Neural progenitor cell (in vitro differentiated cells): ENCODE measurements around the gene PHLPP1. TPM values are rescaled to one million over a fixed set of nuclear protein-coding genes. Genes with fewer than 3 reads are reported as not detected.

Experiments used
- DNase-seq: peaks from one replicate; pipeline ENCODE4 v3.0.0-alpha.2; 2016; ENCODE audit warnings: low spot score
- H2AFZ ChIP-seq: fragments of 200-600 bp; sonication (generic); replicated peaks from 2 replicates; pipeline ENCODE4 v1.6.1; 2016; ENCODE audit warnings: antibody characterized with exemption
- H3F3A ChIP-seq: fragments of 200-600 bp; sonication (generic); 2 replicates; pipeline ENCODE4 v1.6.1; 2016; ENCODE audit warnings: antibody characterized with exemption, low read depth
- H3K27ac ChIP-seq: fragments of 200-600 bp; sonication (generic); 2 replicates; pipeline ENCODE4 v1.5.1; 2016; ENCODE audit warnings: mild to moderate bottlenecking
- H3K27me3 ChIP-seq: fragments of 200-600 bp; sonication (generic); 2 replicates; pipeline ENCODE4 v1.6.1; 2016; ENCODE audit warnings: mild to moderate bottlenecking, moderate library complexity
- H3K36me3 ChIP-seq: fragments of 200-600 bp; sonication (generic); 2 replicates; pipeline ENCODE4 v1.5.1; 2016
- H3K4me1 ChIP-seq: fragments of 200-600 bp; sonication (generic); 2 replicates; pipeline ENCODE4 v1.6.1; 2016; ENCODE audit warnings: mixed run types
- H3K4me2 ChIP-seq: fragments of 200-600 bp; sonication (generic); 2 replicates; pipeline ENCODE4 v1.6.1; 2016
- H3K4me3 ChIP-seq: fragments of 200-600 bp; sonication (generic); 2 replicates; pipeline ENCODE4 v1.5.1; 2016
- H3K79me2 ChIP-seq: fragments of 200-600 bp; sonication (generic); 2 replicates; pipeline ENCODE4 v1.6.1; 2016; ENCODE audit warnings: low read depth
- H3K9ac ChIP-seq: fragments of 200-600 bp; sonication (generic); 2 replicates; pipeline ENCODE4 v1.6.1; 2016
- H3K9me3 ChIP-seq: fragments of 200-600 bp; sonication (generic); 2 replicates; pipeline ENCODE4 v1.5.1; 2016; ENCODE audit warnings: low read depth
- H4K20me1 ChIP-seq: fragments of 200-600 bp; sonication (generic); 2 replicates; pipeline ENCODE4 v1.6.1; 2016; ENCODE audit warnings: low read depth
- H3K27ac Mint-ChIP-seq: 3 replicates; pipeline ENCODE4 v1.8.0; 2021; ENCODE audit warnings: mixed read lengths
- H3K27me3 Mint-ChIP-seq: 2 replicates; pipeline ENCODE4 v1.8.0; 2022; ENCODE audit warnings: low read depth, mild to moderate bottlenecking, inconsistent platforms, moderate library complexity, mixed read lengths; ENCODE audit not compliant: insufficient read depth
- H3K36me3 Mint-ChIP-seq: 3 replicates; pipeline ENCODE4 v1.8.0; 2021; ENCODE audit warnings: mixed read lengths
- H3K4me1 Mint-ChIP-seq: 3 replicates; pipeline ENCODE4 v1.8.0; 2021; ENCODE audit warnings: mixed read lengths
- H3K4me3 Mint-ChIP-seq: 3 replicates; pipeline ENCODE4 v1.8.0; 2021; ENCODE audit warnings: mild to moderate bottlenecking, moderate library complexity, mixed read lengths
- H3K9me3 Mint-ChIP-seq: 3 replicates; pipeline ENCODE4 v1.8.0; 2020; ENCODE audit warnings: mixed read lengths
- EZH2 ChIP-seq: fragments of 200-600 bp; sonication (generic); IDR thresholded peaks from 2 replicates; pipeline ENCODE4 v1.6.1; 2017; ENCODE audit warnings: antibody characterized with exemption, mild to moderate bottlenecking, moderate library complexity
- EZH2phosphoT487 ChIP-seq: fragments of 200-600 bp; sonication (generic); IDR thresholded peaks from 2 replicates; pipeline ENCODE4 v1.6.1; 2017; ENCODE audit warnings: antibody characterized with exemption
- total RNA-seq: library from RNA; depleted of rRNA; stranded (reverse); fragments of >200 nt; gene quantifications from 2 replicates; pipeline ENCODE4 v1.2.3, GENCODE V29; 2015; ENCODE audit warnings: low replicate concordance
- TF ChIP-seq, protein P1 (sequence below): fragments of 200-600 bp; sonication (generic); IDR thresholded peaks from 2 replicates; pipeline ENCODE4 v1.5.1; 2017; ENCODE audit warnings: antibody characterized with exemption, mild to moderate bottlenecking

PHLPP1 gene
- total RNA-seq, 1 donor from 2014 or later: 20.8 TPM

DNA sequence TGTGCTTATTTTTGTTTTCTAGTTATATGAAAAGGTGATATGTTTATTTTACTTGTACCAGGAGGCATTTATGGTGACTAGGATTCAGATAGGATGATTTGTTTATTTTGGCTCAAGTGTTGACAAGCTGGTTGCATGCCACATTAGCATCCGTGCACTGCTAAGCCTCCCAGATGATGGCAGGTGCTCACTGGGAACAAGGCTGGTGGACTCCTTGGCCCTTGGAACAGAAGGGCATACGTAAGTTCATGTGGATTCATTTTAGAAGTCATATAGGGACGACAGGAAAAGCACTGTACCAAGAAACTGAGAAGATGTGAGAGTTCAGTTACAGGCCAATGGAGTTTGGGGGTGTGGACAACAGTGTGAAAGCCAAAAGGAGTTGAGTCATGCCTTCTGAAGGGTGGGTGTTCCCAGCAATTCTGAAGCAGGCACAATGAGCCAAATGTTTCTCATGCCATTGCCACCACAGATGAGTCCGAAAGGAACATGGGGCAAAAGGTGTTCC lies 166.2 kb downstream of the PHLPP1 start:
- Histone ChIP-seq H3F3A (peaks cover 21% of the 10 kb centered on the region), H3K9ac (no peak overlapping the region), H3K9me3 (no peaks in the 10 kb centered on the region), H3K27me3 (no peaks in the 10 kb centered on the region), H3K79me2 (peaks cover 42% of the 10 kb centered on the region), H2AFZ (no peak overlapping the region), H3K4me3 (no peak overlapping the region), H4K20me1 (peaks cover 12% of the 10 kb centered on the region), H3K27ac (no peak overlapping the region), H3K4me2 (no peak overlapping the region), H3K4me1 (peaks cover 33% of the 10 kb centered on the region), H3K36me3 (no peaks in the 10 kb centered on the region)
- H3K27me3 Mint-ChIP-seq: no peaks in the 10 kb centered on the region
- peaks cover 2% of the 10 kb centered on the region for H3K9me3 Mint-ChIP-seq
- no peak overlapping the region for H3K27ac Mint-ChIP-seq
- TF ChIP-seq EZH2 (no peak), EZH2phosphoT487 (no peak)
- TF ChIP-seq, protein P1, sequence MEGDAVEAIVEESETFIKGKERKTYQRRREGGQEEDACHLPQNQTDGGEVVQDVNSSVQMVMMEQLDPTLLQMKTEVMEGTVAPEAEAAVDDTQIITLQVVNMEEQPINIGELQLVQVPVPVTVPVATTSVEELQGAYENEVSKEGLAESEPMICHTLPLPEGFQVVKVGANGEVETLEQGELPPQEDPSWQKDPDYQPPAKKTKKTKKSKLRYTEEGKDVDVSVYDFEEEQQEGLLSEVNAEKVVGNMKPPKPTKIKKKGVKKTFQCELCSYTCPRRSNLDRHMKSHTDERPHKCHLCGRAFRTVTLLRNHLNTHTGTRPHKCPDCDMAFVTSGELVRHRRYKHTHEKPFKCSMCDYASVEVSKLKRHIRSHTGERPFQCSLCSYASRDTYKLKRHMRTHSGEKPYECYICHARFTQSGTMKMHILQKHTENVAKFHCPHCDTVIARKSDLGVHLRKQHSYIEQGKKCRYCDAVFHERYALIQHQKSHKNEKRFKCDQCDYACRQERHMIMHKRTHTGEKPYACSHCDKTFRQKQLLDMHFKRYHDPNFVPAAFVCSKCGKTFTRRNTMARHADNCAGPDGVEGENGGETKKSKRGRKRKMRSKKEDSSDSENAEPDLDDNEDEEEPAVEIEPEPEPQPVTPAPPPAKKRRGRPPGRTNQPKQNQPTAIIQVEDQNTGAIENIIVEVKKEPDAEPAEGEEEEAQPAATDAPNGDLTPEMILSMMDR: no peak
- peaks cover 10% of the 10 kb centered on the region for H3K36me3 Mint-ChIP-seq
- no peak for DNase-seq
- H3K4me3 Mint-ChIP-seq: no peak overlapping the region
- peaks cover 20% of the 10 kb centered on the region for H3K4me1 Mint-ChIP-seq

DNA sequence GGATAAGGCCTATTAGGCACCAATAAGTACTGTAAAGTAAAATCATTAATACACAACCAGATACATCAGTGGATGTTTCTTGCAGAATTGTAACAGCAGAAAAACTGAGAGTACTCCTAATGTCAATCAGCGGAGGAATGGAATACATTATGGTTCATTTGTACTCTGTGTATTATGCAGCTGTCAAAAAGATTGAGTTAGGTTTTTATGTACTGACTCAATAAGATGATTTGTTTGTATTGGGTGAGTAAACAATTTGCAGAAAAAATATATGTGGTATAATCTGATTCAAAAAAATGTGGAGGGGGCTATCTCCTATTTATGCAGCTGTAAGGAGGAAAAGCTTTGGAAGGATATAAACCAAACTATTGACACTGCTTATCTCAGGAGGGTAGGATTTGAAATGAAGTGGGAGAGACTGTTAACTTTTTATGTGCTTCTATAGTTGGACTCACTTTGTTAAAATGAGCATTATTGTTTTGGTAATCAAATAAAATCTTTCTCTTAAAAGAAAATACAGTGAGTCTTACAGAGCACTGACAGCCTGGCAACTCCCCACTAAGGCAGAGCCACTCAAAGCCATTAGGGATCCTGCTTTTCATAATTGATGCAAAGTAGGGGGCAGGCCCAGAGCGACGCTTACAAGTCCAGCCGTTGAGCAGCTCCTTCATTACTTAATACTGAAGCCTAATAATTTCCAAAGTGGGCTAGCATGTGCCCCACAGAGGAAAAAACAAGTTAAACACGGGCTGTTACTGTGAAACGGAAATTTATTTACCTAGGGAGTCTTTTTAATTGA lies 168.8 kb downstream of the PHLPP1 start:
- H3K4me3 Mint-ChIP-seq: no peak overlapping the region
- Histone ChIP-seq H3K9ac (no peak overlapping the region), H3K4me1 (peaks cover 12% of the 10 kb centered on the region)

DNA sequence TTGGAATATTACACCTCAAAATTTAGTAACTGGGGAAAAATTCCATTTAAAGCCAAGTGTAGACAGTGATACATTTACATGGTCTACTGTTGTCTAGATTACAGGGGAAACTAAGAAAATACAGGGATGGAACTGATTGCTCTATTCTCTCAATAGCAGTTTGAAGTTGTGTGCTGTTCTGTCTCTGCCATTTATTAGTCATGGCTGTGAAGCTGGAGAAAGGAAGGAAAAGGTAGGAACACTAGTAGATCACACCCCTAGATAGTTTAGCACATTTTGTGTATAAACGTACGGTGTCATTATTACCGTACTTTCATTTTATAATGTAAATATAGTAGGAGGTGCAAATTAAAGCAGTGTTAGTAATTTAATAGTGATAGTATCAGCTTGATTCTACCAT lies 170.5 kb downstream of the PHLPP1 start:
- DNase-seq: no peak
- Mint-ChIP-seq H3K27ac (no peak overlapping the region), H3K9me3 (no peaks in the 10 kb centered on the region), H3K36me3 (peaks cover 9% of the 10 kb centered on the region), H3K27me3 (no peaks in the 10 kb centered on the region), H3K4me1 (no peaks in the 10 kb centered on the region), H3K4me3 (no peak overlapping the region)
- Histone ChIP-seq H3K4me1 (peaks cover 12% of the 10 kb centered on the region), H4K20me1 (peaks cover 6% of the 10 kb centered on the region), H2AFZ (no peak overlapping the region), H3K27me3 (no peaks in the 10 kb centered on the region), H3K4me2 (no peak overlapping the region), H3F3A (no peaks in the 10 kb centered on the region), H3K36me3 (no peaks in the 10 kb centered on the region), H3K9ac (no peak overlapping the region), H3K9me3 (no peaks in the 10 kb centered on the region), H3K79me2 (peaks cover 20% of the 10 kb centered on the region), H3K4me3 (no peak overlapping the region), H3K27ac (no peak overlapping the region)
- TF ChIP-seq, protein P1: no peak
- TF ChIP-seq EZH2phosphoT487 (no peak), EZH2 (no peak)

More for the DNA sequence above, 168.8 kb downstream of the PHLPP1 start:
- Histone ChIP-seq H3K4me2 (no peak overlapping the region), H3K4me3 (no peak overlapping the region), H3K27me3 (no peaks in the 10 kb centered on the region), H2AFZ (no peak overlapping the region), H3K9me3 (no peaks in the 10 kb centered on the region), H3K79me2 (peaks cover 35% of the 10 kb centered on the region), H3F3A (no peaks in the 10 kb centered on the region), H3K27ac (no peak overlapping the region), H4K20me1 (peaks cover 6% of the 10 kb centered on the region), H3K36me3 (no peaks in the 10 kb centered on the region)
- DNase-seq: no peak
- H3K9me3 Mint-ChIP-seq: peaks cover 2% of the 10 kb centered on the region
- no peak overlapping the region for H3K27ac Mint-ChIP-seq
- no peak for TF ChIP-seq EZH2
- no peak for TF ChIP-seq EZH2phosphoT487
- TF ChIP-seq, protein P1: no peak
- H3K4me1 Mint-ChIP-seq: no peaks in the 10 kb centered on the region
- no peaks in the 10 kb centered on the region for H3K27me3 Mint-ChIP-seq
- H3K36me3 Mint-ChIP-seq: peaks cover 10% of the 10 kb centered on the region
